ENCODE data around the gene MYMX.

The MYMX gene

GRCh38 chr6:44266347-44266746 lies 49.6 kb downstream of the MYMX start:
- Histone ChIP-seq H3K27ac (ENCODE audit: low read length) (no peak overlapping the region), H2AFZ (ENCODE audit: low read depth, low read length) (no peak overlapping the region), H4K20me1 (ENCODE audit: insufficient read depth, low read length) (peaks cover 25% of the 10 kb centered on the region), H3K4me1 (ENCODE audit: insufficient read depth, low read length) (peaks cover 33% of the 10 kb centered on the region), H3K4me2 (ENCODE audit: insufficient read depth, low read length) (no peak overlapping the region), H3K36me3 (ENCODE audit: insufficient read depth, low read length) (peaks cover 17% of the 10 kb centered on the region), H3K9ac (ENCODE audit: low read depth, low read length) (no peak overlapping the region), H3K9me3 (ENCODE audit: insufficient read depth, low read length, severe bottlenecking) (no peaks in the 10 kb centered on the region), H3K4me3 (ENCODE audit: low read depth in 1 of 2, low read length in 2 of 2) (no peak overlapping the region), H3K27me3 (ENCODE audit: insufficient read depth, low read length, poor library complexity) (no peaks in the 10 kb centered on the region), H3K79me2 (ENCODE audit: insufficient read depth, low read length) (peaks cover 23% of the 10 kb centered on the region)
- no peak for DNase-seq
- ATAC-seq (ENCODE audit: insufficient read depth, low read depth), result no peak
- TF ChIP-seq EZH2 (IDR thresholded peaks at IDR 0.05; ENCODE audit: borderline replicate concordance, low read depth, low read length, severe bottlenecking), result no peak
- no peak for TF ChIP-seq CTCF (IDR thresholded peaks at IDR 0.05; ENCODE audit: borderline replicate concordance, extremely low read depth, low read length, poor library complexity, severe bottlenecking)

- Histone ChIP-seq H2AFZ (ENCODE audit: low read depth, low read length) (no peak overlapping the region), H4K20me1 (ENCODE audit: insufficient read depth, low read length) (peaks cover 29% of the 10 kb centered on the region), H3K27me3 (ENCODE audit: insufficient read depth, low read length, poor library complexity) (no peaks in the 10 kb centered on the region), H3K9me3 (ENCODE audit: insufficient read depth, low read length, severe bottlenecking) (no peaks in the 10 kb centered on the region), H3K79me2 (ENCODE audit: insufficient read depth, low read length) (peaks cover 23% of the 10 kb centered on the region), H3K9ac (ENCODE audit: low read depth, low read length) (no peak overlapping the region), H3K36me3 (ENCODE audit: insufficient read depth, low read length) (peaks cover 8% of the 10 kb centered on the region; the same call in 1 of the 2 replicates), H3K4me2 (ENCODE audit: insufficient read depth, low read length) (no peak overlapping the region), H3K27ac (ENCODE audit: low read length) (no peak overlapping the region), H3K4me1 (ENCODE audit: insufficient read depth, low read length) (peaks cover 33% of the 10 kb centered on the region), H3K4me3 (ENCODE audit: low read depth in 1 of 2, low read length in 2 of 2) (no peak overlapping the region)
- DNase-seq, result no peak
- TF ChIP-seq EZH2 (IDR thresholded peaks at IDR 0.05; ENCODE audit: borderline replicate concordance, low read depth, low read length, severe bottlenecking) (no peak), CTCF (IDR thresholded peaks at IDR 0.05; ENCODE audit: borderline replicate concordance, extremely low read depth, low read length, poor library complexity, severe bottlenecking) (no peak)
- ATAC-seq (ENCODE audit: insufficient read depth, low read depth), result no peak
Observed at GRCh38 chr6:44267252-44267651, 50.5 kb downstream of the MYMX start.

All from DND-41 (cell line).